T-helper 2 cell treated with Interferon-gamma antibody and Interleukin-4, amounts not matched to agents 5 μg/mL and 100 μg/mL, for 36 hours (primary cell): ENCODE data around the gene CEP112.

Experiments
- DNase-seq: peaks from one replicate; pipeline ENCODE4 v3.0.0; 2021; ENCODE audit warnings: low spot score
- H3K27ac Mint-ChIP-seq: one replicate; pipeline ENCODE4 v1.8.0; 2021; ENCODE audit warnings: mild to moderate bottlenecking, mixed read lengths
- H3K27me3 Mint-ChIP-seq: one replicate; pipeline ENCODE4 v1.8.0; 2021; ENCODE audit warnings: low read depth, mixed read lengths
- H3K36me3 Mint-ChIP-seq: one replicate; pipeline ENCODE4 v1.8.0; 2021; ENCODE audit warnings: low read depth, mixed read lengths
- H3K4me1 Mint-ChIP-seq: one replicate; pipeline ENCODE4 v1.8.0; 2021; ENCODE audit warnings: low read depth, mixed read lengths
- H3K4me3 Mint-ChIP-seq: one replicate; pipeline ENCODE4 v1.8.0; 2022; ENCODE audit warnings: mild to moderate bottlenecking, moderate library complexity, mixed read lengths
- H3K9me3 Mint-ChIP-seq: one replicate; pipeline ENCODE4 v1.8.0; 2021; ENCODE audit warnings: mixed read lengths

The CEP112 gene

GRCh38 chr17:65959630-65960029 is 232.3 kb downstream of the CEP112 start:
- DNase-seq, result no peak
- H3K27ac Mint-ChIP-seq, result no peak overlapping the region
- H3K27me3 Mint-ChIP-seq, result no peaks in the 10 kb centered on the region
- no peaks in the 10 kb centered on the region for H3K4me1 Mint-ChIP-seq
- H3K36me3 Mint-ChIP-seq, result no peaks in the 10 kb centered on the region
- H3K4me3 Mint-ChIP-seq, result no peak overlapping the region
- peaks cover 8% of the 10 kb centered on the region for H3K9me3 Mint-ChIP-seq

- Mint-ChIP-seq H3K9me3 (peaks cover 14% of the 10 kb centered on the region), H3K27me3 (no peaks in the 10 kb centered on the region), H3K4me3 (no peak overlapping the region), H3K36me3 (no peaks in the 10 kb centered on the region), H3K27ac (no peak overlapping the region), H3K4me1 (no peaks in the 10 kb centered on the region)
- no peak for DNase-seq
Observed at GRCh38 chr17:65956814-65957213, 235.1 kb downstream of the CEP112 start.

GRCh38 chr17:65954148-65954449 is 237.8 kb downstream of the CEP112 start:
- no peak overlapping the region for H3K27ac Mint-ChIP-seq
- no peaks in the 10 kb centered on the region for H3K4me1 Mint-ChIP-seq
- no peaks in the 10 kb centered on the region for H3K27me3 Mint-ChIP-seq
- peaks cover 12% of the 10 kb centered on the region for H3K9me3 Mint-ChIP-seq
- no peak for DNase-seq
- H3K4me3 Mint-ChIP-seq, result no peak overlapping the region
- no peaks in the 10 kb centered on the region for H3K36me3 Mint-ChIP-seq

GRCh38 chr17:65953316-65954147 is 238.4 kb downstream of the CEP112 start:
- H3K27me3 Mint-ChIP-seq, result no peaks in the 10 kb centered on the region
- peaks cover 12% of the 10 kb centered on the region for H3K9me3 Mint-ChIP-seq
- H3K4me3 Mint-ChIP-seq, result no peak overlapping the region
- H3K27ac Mint-ChIP-seq, result no peak overlapping the region
- no peaks in the 10 kb centered on the region for H3K36me3 Mint-ChIP-seq
- H3K4me1 Mint-ChIP-seq, result no peaks in the 10 kb centered on the region
- no peak for DNase-seq

GRCh38 chr17:65952586-65952985 is 239.3 kb downstream of the CEP112 start:
- no peaks in the 10 kb centered on the region for H3K27me3 Mint-ChIP-seq
- no peak overlapping the region for H3K4me3 Mint-ChIP-seq
- no peak for DNase-seq
- H3K27ac Mint-ChIP-seq, result no peak overlapping the region
- peaks cover 12% of the 10 kb centered on the region for H3K9me3 Mint-ChIP-seq
- H3K4me1 Mint-ChIP-seq, result no peaks in the 10 kb centered on the region
- no peaks in the 10 kb centered on the region for H3K36me3 Mint-ChIP-seq

- Mint-ChIP-seq H3K4me1 (no peaks in the 10 kb centered on the region), H3K27me3 (no peaks in the 10 kb centered on the region), H3K9me3 (peaks cover 12% of the 10 kb centered on the region), H3K4me3 (no peak overlapping the region), H3K36me3 (no peaks in the 10 kb centered on the region), H3K27ac (no peak overlapping the region)
- no peak for DNase-seq
Observed at GRCh38 chr17:65952015-65952414, 239.9 kb downstream of the CEP112 start.

- Mint-ChIP-seq H3K36me3 (no peaks in the 10 kb centered on the region), H3K4me3 (no peak overlapping the region), H3K27me3 (peaks cover 3% of the 10 kb centered on the region), H3K4me1 (no peaks in the 10 kb centered on the region), H3K9me3 (peaks cover 2% of the 10 kb centered on the region), H3K27ac (no peak overlapping the region)
- DNase-seq, result no peak
Observed at GRCh38 chr17:65947831-65948230, 244.1 kb downstream of the CEP112 start.

GRCh38 chr17:65942592-65942991 is 249.3 kb downstream of the CEP112 start:
- peaks cover 6% of the 10 kb centered on the region for H3K27me3 Mint-ChIP-seq
- H3K9me3 Mint-ChIP-seq, result no peaks in the 10 kb centered on the region
- no peak overlapping the region for H3K4me3 Mint-ChIP-seq
- DNase-seq, result no peak
- no peaks in the 10 kb centered on the region for H3K36me3 Mint-ChIP-seq
- no peak overlapping the region for H3K27ac Mint-ChIP-seq
- H3K4me1 Mint-ChIP-seq, result no peaks in the 10 kb centered on the region

GRCh38 chr17:65941356-65941899 is 250.5 kb downstream of the CEP112 start:
- H3K36me3 Mint-ChIP-seq, result no peaks in the 10 kb centered on the region
- no peaks in the 10 kb centered on the region for H3K9me3 Mint-ChIP-seq
- peaks cover 6% of the 10 kb centered on the region for H3K27me3 Mint-ChIP-seq
- no peak for DNase-seq
- H3K4me3 Mint-ChIP-seq, result no peak overlapping the region
- no peak overlapping the region for H3K27ac Mint-ChIP-seq
- no peaks in the 10 kb centered on the region for H3K4me1 Mint-ChIP-seq

- H3K27me3 Mint-ChIP-seq, result peaks cover 3% of the 10 kb centered on the region
- no peaks in the 10 kb centered on the region for H3K36me3 Mint-ChIP-seq
- no peak overlapping the region for H3K27ac Mint-ChIP-seq
- H3K4me3 Mint-ChIP-seq, result no peak overlapping the region
- DNase-seq, result no peak
- H3K9me3 Mint-ChIP-seq, result peaks cover 11% of the 10 kb centered on the region
- H3K4me1 Mint-ChIP-seq, result no peaks in the 10 kb centered on the region
Observed at GRCh38 chr17:65936013-65936412, 255.9 kb downstream of the CEP112 start.

GRCh38 chr17:65933290-65933689 is 258.6 kb downstream of the CEP112 start:
- Mint-ChIP-seq H3K27ac (no peak overlapping the region), H3K4me3 (no peak overlapping the region), H3K4me1 (no peaks in the 10 kb centered on the region), H3K9me3 (peaks cover 11% of the 10 kb centered on the region), H3K27me3 (no peaks in the 10 kb centered on the region), H3K36me3 (no peaks in the 10 kb centered on the region)
- no peak for DNase-seq

- no peaks in the 10 kb centered on the region for H3K4me1 Mint-ChIP-seq
- H3K36me3 Mint-ChIP-seq, result no peaks in the 10 kb centered on the region
- DNase-seq, result no peak
- no peak overlapping the region for H3K4me3 Mint-ChIP-seq
- H3K27ac Mint-ChIP-seq, result no peak overlapping the region
- H3K27me3 Mint-ChIP-seq, result no peaks in the 10 kb centered on the region
- peaks cover 11% of the 10 kb centered on the region for H3K9me3 Mint-ChIP-seq
Observed at GRCh38 chr17:65931246-65932149, 260.4 kb downstream of the CEP112 start.

- Mint-ChIP-seq H3K27me3 (no peaks in the 10 kb centered on the region), H3K4me1 (no peaks in the 10 kb centered on the region), H3K9me3 (peaks cover 11% of the 10 kb centered on the region), H3K36me3 (no peaks in the 10 kb centered on the region), H3K4me3 (no peak overlapping the region), H3K27ac (no peak overlapping the region)
- DNase-seq, result no peak
Observed at GRCh38 chr17:65930140-65930730, 261.7 kb downstream of the CEP112 start.

- DNase-seq, result no peak
- no peak overlapping the region for H3K27ac Mint-ChIP-seq
- H3K36me3 Mint-ChIP-seq, result no peaks in the 10 kb centered on the region
- H3K27me3 Mint-ChIP-seq, result no peaks in the 10 kb centered on the region
- H3K4me1 Mint-ChIP-seq, result no peaks in the 10 kb centered on the region
- H3K4me3 Mint-ChIP-seq, result no peak overlapping the region
- H3K9me3 Mint-ChIP-seq, result no peaks in the 10 kb centered on the region
Observed at GRCh38 chr17:65926599-65926998, 265.3 kb downstream of the CEP112 start.
